SU-DHL-6 (cell line): ENCODE results near the gene MYH6.

Source experiments
- H2AFZ ChIP-seq: fragments of 200-600 bp; sonication (generic); 2 replicates; pipeline ENCODE4 v1.6.1; 2014; ENCODE audit warnings: low read depth, mild to moderate bottlenecking, moderate library complexity, mixed read lengths, antibody characterized with exemption, low read length; ENCODE audit not compliant: severe bottlenecking
- H3F3A ChIP-seq: fragments of 200-600 bp; shearing (Covaris generic); 2 replicates; pipeline ENCODE4 v1.6.0; 2016; ENCODE audit warnings: antibody characterized with exemption, mild to moderate bottlenecking; ENCODE audit not compliant: insufficient read depth
- H3K27ac ChIP-seq: fragments of 200-600 bp; sonication (generic); 2 replicates; pipeline ENCODE4 v1.5.1; 2016; ENCODE audit warnings: low read depth, mild to moderate bottlenecking, low read length, moderate library complexity, mixed read lengths
- H3K27me3 ChIP-seq: fragments of 200-600 bp; sonication (generic), shearing (Covaris generic); 2 replicates; pipeline ENCODE4 v1.6.0; 2014; ENCODE audit warnings: mild to moderate bottlenecking, low read length
- H3K36me3 ChIP-seq: fragments of 200-600 bp; sonication (generic); 2 replicates; pipeline ENCODE4 v1.6.1; 2014; ENCODE audit warnings: mild to moderate bottlenecking, low read length, mixed read lengths
- H3K4me2 ChIP-seq: fragments of 300-600, 200-600 bp; shearing (Covaris generic), sonication (generic); 2 replicates; pipeline ENCODE4 v1.6.0; 2014; ENCODE audit warnings: low read length, low read depth, mild to moderate bottlenecking; ENCODE audit not compliant: poor library complexity, severe bottlenecking
- H3K4me3 ChIP-seq: fragments of 200-600 bp; sonication (generic); 2 replicates; pipeline ENCODE4 v1.5.1; 2014; ENCODE audit warnings: antibody characterized with exemption, low read length, mild to moderate bottlenecking, mixed read lengths; ENCODE audit not compliant: insufficient read depth, poor library complexity, severe bottlenecking
- H3K79me2 ChIP-seq: fragments of 200-600 bp; sonication (generic); 2 replicates; pipeline ENCODE4 v1.6.1; 2014; ENCODE audit warnings: mild to moderate bottlenecking, low read length, moderate library complexity; ENCODE audit not compliant: insufficient read depth
- H3K9ac ChIP-seq: fragments of 200-600 bp; sonication (generic); 2 replicates; pipeline ENCODE4 v1.7.0; 2014; ENCODE audit warnings: mild to moderate bottlenecking, low read length
- H3K9me2 ChIP-seq: fragments of 200-600 bp; sonication (generic); replicated peaks from 2 replicates; pipeline ENCODE4 v1.6.1; 2014; ENCODE audit warnings: low read length; ENCODE audit not compliant: insufficient read depth
- H3K9me3 ChIP-seq: fragments of 200-600 bp; sonication (generic); 2 replicates; pipeline ENCODE4 v1.6.1; 2014; ENCODE audit warnings: low read length, mixed read lengths; ENCODE audit not compliant: insufficient read depth
- H4K20me1 ChIP-seq: fragments of 200-600 bp; sonication (generic); 2 replicates; pipeline ENCODE4 v1.6.1; 2014; ENCODE audit warnings: low read depth, mild to moderate bottlenecking, antibody characterized with exemption, low read length, moderate library complexity, mixed read lengths
- CTCF ChIP-seq: fragments of 200-600 bp; sonication (generic); IDR thresholded peaks from one replicate; pipeline ENCODE4 v1.5.1; 2017; ENCODE audit warnings: antibody characterized with exemption, mild to moderate bottlenecking, low read length, moderate library complexity; ENCODE audit not compliant: insufficient read depth, poor library complexity, severe bottlenecking
- EZH2phosphoT487 ChIP-seq: fragments of 200-600 bp; sonication (generic), shearing (Covaris generic); conservative IDR thresholded peaks from 2 replicates; pipeline ENCODE4 v1.6.1; 2018; ENCODE audit warnings: mild to moderate bottlenecking, antibody characterized with exemption, low read length, moderate library complexity, mixed read lengths

MYH6 gene

GRCh38 chr14:23405096-23405495 lies 3.0 kb downstream of the MYH6 start:
- H3K36me3 ChIP-seq: no peaks in the 10 kb centered on the region
- no peak for TF ChIP-seq CTCF
- TF ChIP-seq EZH2phosphoT487: no peak
- H3K9me3 ChIP-seq: no peaks in the 10 kb centered on the region
- no peaks in the 10 kb centered on the region for H3K27me3 ChIP-seq
- H4K20me1 ChIP-seq: no peaks in the 10 kb centered on the region
- no peak overlapping the region for H3K27ac ChIP-seq
- H2AFZ ChIP-seq: no peak overlapping the region
- no peak overlapping the region for H3K9ac ChIP-seq
- H3K4me3 ChIP-seq: no peak overlapping the region
- H3K4me2 ChIP-seq: no peak overlapping the region
- no peaks in the 10 kb centered on the region for H3F3A ChIP-seq
- H3K9me2 ChIP-seq: no peaks in the 10 kb centered on the region
- no peaks in the 10 kb centered on the region for H3K79me2 ChIP-seq

GRCh38 chr14:23404331-23404900 lies 3.7 kb downstream of the MYH6 start:
- H3K36me3 ChIP-seq: no peaks in the 10 kb centered on the region
- TF ChIP-seq CTCF: no peak
- no peak for TF ChIP-seq EZH2phosphoT487
- H4K20me1 ChIP-seq: no peaks in the 10 kb centered on the region
- no peaks in the 10 kb centered on the region for H3K79me2 ChIP-seq
- no peak overlapping the region for H3K27ac ChIP-seq
- no peak overlapping the region for H3K4me2 ChIP-seq
- no peak overlapping the region for H3K4me3 ChIP-seq
- H3K9ac ChIP-seq: no peak overlapping the region
- H2AFZ ChIP-seq: no peak overlapping the region
- H3K9me2 ChIP-seq: no peaks in the 10 kb centered on the region
- H3F3A ChIP-seq: no peaks in the 10 kb centered on the region
- H3K9me3 ChIP-seq: no peaks in the 10 kb centered on the region
- no peaks in the 10 kb centered on the region for H3K27me3 ChIP-seq

GRCh38 chr14:23403908-23404307 lies 4.2 kb downstream of the MYH6 start:
- no peaks in the 10 kb centered on the region for H3K27me3 ChIP-seq
- no peaks in the 10 kb centered on the region for H3K9me3 ChIP-seq
- H3K36me3 ChIP-seq: no peaks in the 10 kb centered on the region
- H3K9ac ChIP-seq: no peak overlapping the region
- no peak overlapping the region for H3K4me3 ChIP-seq
- no peaks in the 10 kb centered on the region for H3K79me2 ChIP-seq
- no peak overlapping the region for H3K4me2 ChIP-seq
- H3K9me2 ChIP-seq: no peaks in the 10 kb centered on the region
- TF ChIP-seq EZH2phosphoT487 (no peak), CTCF (no peak)
- no peak overlapping the region for H3K27ac ChIP-seq
- no peak overlapping the region for H2AFZ ChIP-seq
- H4K20me1 ChIP-seq: no peaks in the 10 kb centered on the region
- H3F3A ChIP-seq: no peaks in the 10 kb centered on the region
